GM12878 (cell line): ENCODE results near the gene ADAMTS5. TPM values are rescaled to one million over a fixed set of nuclear protein-coding genes. Genes with fewer than 3 reads are reported as not detected.

Experiments used
- ATAC-seq: fragments of 200-7000 bp; cut with Tn5 transposase; 3 replicates; pipeline ENCODE4 v1.9.1; 2020; ENCODE audit warnings: mild to moderate bottlenecking, moderate library complexity
- BruUV-seq: library from RNA; stranded (reverse); fragments of 400-500 nt; replicated peaks from 2 replicates; lab custom pipeline; 2021; lab: Mats Ljungman, UMichigan
- CTCF ChIA-PET: fragments of 300-600 bp; sonication (Branson Sonifier 250); formaldehyde crosslinking; extraction: SDS; loops from one replicate; lab custom pipeline; 2021; ENCODE audit warnings: inconsistent platforms; lab: Yijun Ruan, JAX
- POLR2A ChIA-PET: fragments of 350-600 bp; formaldehyde crosslinking; extraction: SDS; loops from one replicate; lab custom pipeline; 2021; ENCODE audit warnings: inconsistent platforms; lab: Charles Lee
- RAD21 ChIA-PET: fragments of 300-600 bp; sonication (Branson Sonifier 250); formaldehyde crosslinking; loops from one replicate; lab custom pipeline; 2023; ENCODE audit warnings: antibody characterized with exemption; ENCODE audit not compliant: unreplicated experiment; lab: Charles Lee
- SMC1A ChIA-PET: fragments of 300-600 bp; sonication (Branson Sonifier 250); formaldehyde crosslinking; loops from one replicate; lab custom pipeline; 2023; ENCODE audit not compliant: unreplicated experiment, uncharacterized antibody; lab: Charles Lee
- DNase-seq: peaks from one replicate; pipeline ENCODE4 v3.0.0-alpha.2; 2011; ENCODE audit warnings: low read depth, low spot score
- FAIRE-seq: peaks from 3 replicates; lab custom pipeline; 2011; peaks lifted over from hg19 to GRCh38; lab: Jason Lieb, UNC
- H2AFZ ChIP-seq: 2 replicates; pipeline ENCODE4 v1.6.0; 2011; ENCODE audit warnings: low read depth, low read length, control low read depth; ENCODE audit not compliant: control insufficient read depth
- H3K27ac ChIP-seq: 2 replicates; pipeline ENCODE4 v1.5.1; 2011; ENCODE audit warnings: control low read depth; ENCODE audit not compliant: control insufficient read depth, insufficient read depth
- H3K27me3 ChIP-seq, 2 experiments: replicated peaks in 1 of 2; 2 replicates each; pipeline versions ENCODE4 v1.6.0 to v1.6.1; 2011; ENCODE audit warnings: low read length in 1 of 2; ENCODE audit not compliant: control insufficient read depth in 2 of 2, insufficient read depth in 2 of 2
- H3K36me3 ChIP-seq, 2 experiments: 2 replicates each; pipeline ENCODE4 v1.5.1; 2011; ENCODE audit warnings: low read length in 1 of 2; ENCODE audit not compliant: control insufficient read depth in 2 of 2, insufficient read depth in 2 of 2
- H3K4me1 ChIP-seq: 2 replicates; pipeline ENCODE4 v1.6.1; 2011; ENCODE audit warnings: mild to moderate bottlenecking, low read length, moderate library complexity, mixed read lengths; ENCODE audit not compliant: control insufficient read depth, insufficient read depth
- H3K4me2 ChIP-seq: 2 replicates; pipeline ENCODE4 v1.6.0; 2011; ENCODE audit warnings: control low read depth; ENCODE audit not compliant: control insufficient read depth, insufficient read depth
- H3K4me3 ChIP-seq: fragments of 200-600 bp; sonication (generic); 2 replicates; pipeline ENCODE4 v1.5.1; 2016
- H3K79me2 ChIP-seq: 2 replicates; pipeline ENCODE4 v1.6.0; 2011; ENCODE audit warnings: low read length; ENCODE audit not compliant: control insufficient read depth, insufficient read depth
- H3K9ac ChIP-seq: 2 replicates; pipeline ENCODE4 v1.8.0; 2011; ENCODE audit warnings: low read length, control low read depth, mixed read lengths; ENCODE audit not compliant: control insufficient read depth, insufficient read depth
- H3K9me3 ChIP-seq: replicated peaks from 3 replicates; pipeline ENCODE4 v1.5.1; 2011; ENCODE audit warnings: mild to moderate bottlenecking, low read length; ENCODE audit not compliant: control insufficient read depth, insufficient read depth
- H4K20me1 ChIP-seq: 2 replicates; pipeline ENCODE4 v1.6.0; 2011; ENCODE audit not compliant: control insufficient read depth, insufficient read depth
- CHD1 ChIP-seq: IDR thresholded peaks from 2 replicates; pipeline ENCODE4 v1.6.1; 2012; ENCODE audit warnings: low read depth, low read length, improper control_type of control experiment
- RELB ChIP-seq: fragments of 450-650 bp; IDR thresholded peaks from 2 replicates; pipeline ENCODE4 v1.6.1; 2017; ENCODE audit warnings: low read depth, mild to moderate bottlenecking, moderate library complexity
- REST ChIP-seq: IDR thresholded peaks from 2 replicates; pipeline ENCODE4 v1.6.1; 2012; ENCODE audit warnings: mild to moderate bottlenecking, low read depth, low read length
- SMAD5 ChIP-seq: IDR thresholded peaks from 2 replicates; pipeline ENCODE4 v1.6.1; 2016; ENCODE audit warnings: antibody characterized with exemption, low read depth
- SRF ChIP-seq, 2 experiments: IDR thresholded peaks; 2 replicates each; pipeline ENCODE4 v1.6.1; 2011; ENCODE audit warnings: low read depth in 2 of 2, low read length in 2 of 2, mild to moderate bottlenecking in 1 of 2, moderate library complexity in 1 of 2
- WGBS: methylation state at CpG from one replicate; pipeline ENCODE4 v1.1.6; 2016; ENCODE audit warnings: low lambda C conversion rate; ENCODE audit not compliant: insufficient replicate concordance, insufficient coverage; ENCODE audit errors: missing lambda C conversion rate; 5-methylcytosine and 5-hydroxymethylcytosine counted together
- in situ Hi-C: fragments of 300-500 bp; cut with MboI; formaldehyde crosslinking; loops from 9 replicates; pipeline ENCODE4 v1.14.3; 2018; ENCODE audit warnings: mixed read lengths
- intact Hi-C: fragments of 100-400 bp; cut with micrococcal nuclease; formaldehyde crosslinking; loops from one replicate; pipeline ENCODE4 v1.14.2; 2022; ENCODE audit not compliant: unreplicated experiment
- polyA plus RNA-seq, 11 experiments: library from polyadenylated mRNA; depleted of rRNA in 4 of 11; unstranded in 6 of 11; stranded (reverse) in 5 of 11; fragments of >200 nt; fragmentation: Nextera tagmentation in 4 of 11; fragmentation: Illumina TruSeq in 1 of 11; extraction: Ambion mirVana in 4 of 11; extraction: Trizol in 1 of 11; gene quantifications; 1 replicate in 1 of 11; 2 replicates in 10 of 11; pipeline versions ENCODE4 v1.2.1 to v1.2.3, GENCODE V29; 2011 to 2016; ENCODE audit warnings: inconsistent platforms in 2 of 11, missing spikeins in 2 of 11, low read depth in 1 of 11
- total RNA-seq, 4 experiments: library from RNA; depleted of rRNA in 3 of 4; stranded (reverse); fragments of >200 nt in 3 of 4; fragmentation: Illumina TruSeq in 1 of 4; extraction: Trizol in 1 of 4; gene quantifications; 2 replicates each; pipeline versions ENCODE4 v1.2.1 to v1.2.3, GENCODE V29; 2013 to 2021

Gene ADAMTS5
- total and polyA plus RNA-seq, 10 of the 15 experiments (the other 5 are each of a cell fraction or from before 2014, with no cell fraction given): not detected

GRCh38 chr21:26892151-26892550 is 74.7 kb downstream of the ADAMTS5 start:
- Histone ChIP-seq H3K27ac (no peak overlapping the region), H3K9ac (no peak overlapping the region), H3K4me1 (no peaks in the 10 kb centered on the region), H3K79me2 (no peaks in the 10 kb centered on the region), H3K27me3 (no peaks in the 10 kb centered on the region), H3K36me3 (no peaks in the 10 kb centered on the region), H3K4me3 (no peak overlapping the region), H3K4me2 (no peak overlapping the region), H3K9me3 (no peaks in the 10 kb centered on the region; the same call in 2 of the 3 replicates), H4K20me1 (no peaks in the 10 kb centered on the region), H2AFZ (no peak overlapping the region)
- ChIA-PET POLR2A (no interaction called here), CTCF (no interaction called here), SMC1A (no interaction called here), RAD21 (no interaction called here)
- no peak for DNase-seq
- FAIRE-seq: no peak
- BruUV-seq: no TSS peak
- no peak for ATAC-seq
- no peak for TF ChIP-seq REST
- no peak for TF ChIP-seq SRF (IDR thresholded peaks at IDR 0.05; ENCODE audit: low read depth in 2 of 2, low read length in 2 of 2)
- TF ChIP-seq CHD1: no peak
- TF ChIP-seq RELB: no peak
- no peak for TF ChIP-seq SMAD5
- intact Hi-C loops: no loop called here
- WGBS: 6% methylated on average over 1 of the region's 1 CpG
- in situ Hi-C loops: no loop called here
